ENCODE measurements around the gene GGACT.

DNA sequence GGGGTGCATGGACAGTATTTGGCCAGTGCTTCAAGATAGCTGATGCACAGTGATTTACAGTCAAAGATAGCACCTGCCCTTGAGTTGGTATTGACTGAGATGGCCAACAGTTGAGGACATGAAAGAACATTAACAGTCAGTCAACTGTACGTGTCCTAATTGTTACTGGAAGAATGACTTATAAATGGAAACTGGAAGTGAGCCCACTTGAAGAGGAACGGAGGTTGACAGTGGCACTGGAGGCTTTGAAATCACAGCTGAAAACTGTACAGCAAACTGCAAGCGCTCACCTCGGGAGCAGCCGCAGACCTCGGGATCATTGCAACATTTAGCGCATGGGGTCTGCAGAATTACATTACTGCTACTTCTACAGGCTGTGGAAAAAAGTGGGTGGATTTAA, 77.1 kb downstream of the GGACT start:
- TF ChIP-seq CTCF (IDR thresholded peaks at IDR 0.05; ENCODE audit: poor library complexity) = no peak
- TF ChIP-seq EZH2 (IDR thresholded peaks at IDR 0.05; ENCODE audit: borderline replicate concordance) = no peak
- no peak for TF ChIP-seq EZH2phosphoT487 (IDR thresholded peaks at IDR 0.05; ENCODE audit: low read depth, severe bottlenecking, unreplicated experiment)

Data from hepatocyte (in vitro differentiated cells).